ENCODE results near the gene SEPTIN11. TPM values are rescaled to one million over a fixed set of nuclear protein-coding genes. Genes with fewer than 3 reads are reported as not detected.
A peak's percentile ranks its signal among the peaks of the same experiment; 100 is the strongest.

The SEPTIN11 gene
- total and polyA plus RNA-seq, 2 of the 4 experiments (the other 2 are of a cell fraction) = 267 to 573 TPM

GRCh38 chr4:76993787-76994641 is 44.5 kb downstream of the SEPTIN11 start:
- 100% methylated on average over 1 of the region's 10 CpGs; no CpG with 5 or more reads in 1 of the 2 experiments for WGBS, 2 experiments (ENCODE audit: extremely low coverage in 2 of 2, insufficient read length in 1 of 2)
- Histone ChIP-seq H3K27ac (ENCODE audit: insufficient read depth, low read length) (peak overlapping the region; percentile 14; the same call in 1 of the 2 replicates), H2BK5ac (ENCODE audit: low read depth, low read length, poor library complexity, severe bottlenecking) (peak overlapping the region; percentile 14), H2AK5ac (ENCODE audit: low read depth, low read length) (peak overlapping the region; percentile 3; the same call in 1 of the 2 replicates), H3K14ac (replicated peaks; ENCODE audit: low read depth, low read length) (no peak overlapping the region; the same call in 1 of the 2 replicates), H2BK120ac (ENCODE audit: low read depth, low read length) (no peak overlapping the region), H3K36me3 (ENCODE audit: control insufficient read depth, insufficient read depth, low read length) (peaks cover 33% of the 10 kb centered on the region), H3K4me3 (ENCODE audit: insufficient read depth, low read depth, low read length) (no peak overlapping the region), H3K23ac (ENCODE audit: low read depth, low read length) (0 out of 2 replicates have a peak overlapping the region, but pooled peaks have one; percentile 29), H3K56ac (ENCODE audit: extremely low read depth, insufficient read depth, low read length) (no peak overlapping the region), H3K9me3 (ENCODE audit: control insufficient read depth, insufficient read depth, low read length) (no peaks in the 10 kb centered on the region), H3K18ac (ENCODE audit: low read depth, low read length) (no peak overlapping the region), H3K9me1 (ENCODE audit: insufficient read depth, low read length) (peaks cover 29% of the 10 kb centered on the region), H3K4me2 (ENCODE audit: low read depth, low read length) (no peak overlapping the region), H4K5ac (ENCODE audit: low read depth, low read length) (no peak overlapping the region; the same call in 1 of the 2 replicates), H2AK9ac (replicated peaks; ENCODE audit: low read depth, low read length, poor library complexity) (no peak overlapping the region), H4K91ac (ENCODE audit: insufficient read depth, low read depth, low read length) (no peak overlapping the region), H2BK20ac (ENCODE audit: low read depth, low read length) (no peak overlapping the region), H3K9ac (ENCODE audit: low read depth, low read length) (no peak overlapping the region), H3K4me1 (ENCODE audit: control insufficient read depth, insufficient read depth, low read length) (peaks cover 21% of the 10 kb centered on the region), H2AFZ (replicated peaks; ENCODE audit: low read length, poor library complexity) (no peak overlapping the region), H2BK15ac (ENCODE audit: low read depth, low read length) (no peak overlapping the region), H3K79me1 (ENCODE audit: low read depth in 1 of 2, low read length in 2 of 2) (peaks cover 35 to 68% of the 10 kb centered on the region in 2 experiments), H4K8ac (ENCODE audit: low read depth in 2 of 2, low read length in 2 of 2) (no peak overlapping the region; a peak in 1 of 4 replicates), H4K20me1 (ENCODE audit: insufficient read depth, low read length) (peaks cover 46% of the 10 kb centered on the region; the same call in 1 of the 2 replicates), H3K4ac (ENCODE audit: low read depth, low read length) (no peak overlapping the region), H3K27me3 (ENCODE audit: control insufficient read depth, insufficient read depth, low read length) (no peaks in the 10 kb centered on the region)
- ChIA-PET CTCF (no interaction called here), POLR2A (ENCODE audit: unreplicated experiment) (interaction anchor here (0.5 to 0.7 kb wide), 4 partner anchors 166 to 299 kb away, joined by 3 to 4 read pairs (median 4); no protein-coding TSS in a partner anchor)
- no peak for ATAC-seq (ENCODE audit: low read depth)
- DNase-seq = no peak
- BruUV-seq (replicated peaks) = no TSS peak
- intact Hi-C loops (cut with micrococcal nuclease) (no loop called here), in situ Hi-C loops (cut with MboI; ENCODE audit: low sequenced_read_pairs) (no loop called here), dilution Hi-C loops (cut with HindIII; ENCODE audit: low sequenced_read_pairs, unreplicated experiment) (no loop called here)
- TF ChIP-seq, protein P1, sequence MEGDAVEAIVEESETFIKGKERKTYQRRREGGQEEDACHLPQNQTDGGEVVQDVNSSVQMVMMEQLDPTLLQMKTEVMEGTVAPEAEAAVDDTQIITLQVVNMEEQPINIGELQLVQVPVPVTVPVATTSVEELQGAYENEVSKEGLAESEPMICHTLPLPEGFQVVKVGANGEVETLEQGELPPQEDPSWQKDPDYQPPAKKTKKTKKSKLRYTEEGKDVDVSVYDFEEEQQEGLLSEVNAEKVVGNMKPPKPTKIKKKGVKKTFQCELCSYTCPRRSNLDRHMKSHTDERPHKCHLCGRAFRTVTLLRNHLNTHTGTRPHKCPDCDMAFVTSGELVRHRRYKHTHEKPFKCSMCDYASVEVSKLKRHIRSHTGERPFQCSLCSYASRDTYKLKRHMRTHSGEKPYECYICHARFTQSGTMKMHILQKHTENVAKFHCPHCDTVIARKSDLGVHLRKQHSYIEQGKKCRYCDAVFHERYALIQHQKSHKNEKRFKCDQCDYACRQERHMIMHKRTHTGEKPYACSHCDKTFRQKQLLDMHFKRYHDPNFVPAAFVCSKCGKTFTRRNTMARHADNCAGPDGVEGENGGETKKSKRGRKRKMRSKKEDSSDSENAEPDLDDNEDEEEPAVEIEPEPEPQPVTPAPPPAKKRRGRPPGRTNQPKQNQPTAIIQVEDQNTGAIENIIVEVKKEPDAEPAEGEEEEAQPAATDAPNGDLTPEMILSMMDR (conservative IDR thresholded peaks at IDR 0.05; ENCODE audit: low read depth, low read length) = no peak
- no peak for TF ChIP-seq MXI1 (IDR thresholded peaks at IDR 0.05; ENCODE audit: borderline replicate concordance, low read depth, low read length)
- no peak for TF ChIP-seq RAD21 (IDR thresholded peaks at IDR 0.05; ENCODE audit: low read length)
- no peak for TF ChIP-seq RFX5 (IDR thresholded peaks at IDR 0.05; ENCODE audit: low read depth, low read length)
- no peak for TF ChIP-seq ELK1 (IDR thresholded peaks at IDR 0.05; ENCODE audit: borderline replicate concordance, low read depth, low read length)
- TF ChIP-seq CHD1 (IDR thresholded peaks at IDR 0.05; ENCODE audit: low read depth, low read length) = no peak
- TF ChIP-seq RCOR1 (IDR thresholded peaks at IDR 0.05; ENCODE audit: insufficient replicate concordance, low read length) = no peak
- TF ChIP-seq, protein P2, sequence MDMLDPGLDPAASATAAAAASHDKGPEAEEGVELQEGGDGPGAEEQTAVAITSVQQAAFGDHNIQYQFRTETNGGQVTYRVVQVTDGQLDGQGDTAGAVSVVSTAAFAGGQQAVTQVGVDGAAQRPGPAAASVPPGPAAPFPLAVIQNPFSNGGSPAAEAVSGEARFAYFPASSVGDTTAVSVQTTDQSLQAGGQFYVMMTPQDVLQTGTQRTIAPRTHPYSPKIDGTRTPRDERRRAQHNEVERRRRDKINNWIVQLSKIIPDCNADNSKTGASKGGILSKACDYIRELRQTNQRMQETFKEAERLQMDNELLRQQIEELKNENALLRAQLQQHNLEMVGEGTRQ (IDR thresholded peaks at IDR 0.05; ENCODE audit: low read depth, low read length) = no peak
- TF ChIP-seq MAZ (IDR thresholded peaks at IDR 0.05; ENCODE audit: borderline replicate concordance, low read depth, low read length) = no peak

Data from IMR-90 (cell line).